Activated T-helper 9 cell treated with anti-CD3 and anti-CD28 coated beads, Interleukin-2, amount 50 U/mL, for 16 hours (primary cell): Measurements from ENCODE around the gene TCF7L1.
"Not testable (repeated sequence)": the region's sequence is repeated elsewhere in the genome, so short reads cannot be mapped to it uniquely, and the experiment has no call there.

Experiments
- DNase-seq: peaks from one replicate; pipeline ENCODE4 v3.0.0-alpha.2; 2020; ENCODE audit warnings: low read depth

Gene TCF7L1

GRCh38 chr2:85326406-85327159 is 193.4 kb downstream of the TCF7L1 start:
- DNase-seq = no peak

DNA sequence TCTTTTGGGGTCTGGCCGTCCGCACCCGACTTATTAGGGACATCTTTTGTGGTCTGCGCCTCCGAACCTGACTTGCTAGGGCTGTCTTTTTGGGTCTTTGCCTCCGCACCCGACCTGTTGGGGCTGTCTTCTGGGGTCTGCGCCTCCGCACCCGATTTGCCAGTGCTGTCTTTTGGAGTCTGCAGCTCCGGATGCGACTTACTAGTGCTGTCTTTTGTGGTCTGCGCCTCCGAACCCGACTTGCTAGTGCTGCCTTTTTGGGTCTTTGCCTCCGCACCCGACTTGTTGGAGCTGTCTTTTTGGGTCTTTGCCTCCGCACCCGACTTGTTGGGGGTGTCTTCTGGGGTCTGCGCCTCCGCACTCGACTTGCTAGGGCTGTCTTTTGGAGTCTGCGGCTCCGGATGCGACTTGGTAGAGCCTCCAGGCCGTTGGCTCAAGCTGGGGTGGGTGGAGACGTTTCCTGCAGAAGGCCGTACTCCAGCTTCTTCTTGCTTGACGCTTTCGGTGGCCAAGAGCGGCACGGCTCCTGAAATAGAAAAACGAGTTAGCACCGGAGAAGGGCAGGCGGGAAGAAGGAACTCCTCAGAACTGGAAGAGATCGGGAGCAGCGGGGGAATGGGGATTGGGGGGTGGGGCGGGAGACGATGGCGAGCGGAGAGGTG is 194.1 kb downstream of the TCF7L1 start:
- DNase-seq = peak; percentile 22

DNA sequence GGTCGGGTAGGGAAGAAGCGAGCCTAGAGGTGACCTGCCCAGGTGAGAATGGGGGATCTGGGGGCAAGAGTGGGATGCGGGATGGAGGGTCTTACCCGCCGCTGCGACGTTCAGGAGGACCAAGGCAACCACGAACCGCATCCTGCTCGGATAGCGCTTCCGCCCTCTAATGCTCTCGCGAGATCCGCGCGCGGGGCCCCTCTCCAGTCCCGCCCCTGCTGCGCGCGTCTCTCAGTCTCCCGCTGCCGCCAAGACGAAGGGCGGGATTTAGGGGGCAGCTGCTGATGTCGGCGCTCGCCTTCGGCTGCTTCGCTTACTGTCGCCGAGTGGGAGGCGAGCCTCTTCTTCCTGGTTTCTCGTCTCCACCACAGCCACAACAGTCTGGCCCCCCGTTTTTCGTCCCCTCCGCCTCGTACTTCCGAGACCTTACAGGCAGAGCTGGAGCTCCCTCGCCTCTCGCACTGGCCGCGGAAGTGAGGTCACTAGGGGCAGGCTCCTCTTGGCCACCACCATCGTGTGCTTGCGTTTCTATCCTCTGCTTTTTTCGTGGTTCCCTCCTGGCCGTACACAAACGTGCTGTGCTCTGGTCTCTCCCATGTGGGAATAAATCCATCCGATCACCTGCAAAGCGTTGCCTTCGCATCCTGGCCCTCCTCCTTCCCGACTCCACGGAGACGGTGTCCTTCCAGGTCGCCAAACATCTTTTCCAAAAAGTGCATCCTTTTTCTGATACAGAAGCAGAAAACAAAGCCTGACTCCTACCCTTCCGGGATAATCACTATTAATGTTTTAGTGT is 194.8 kb downstream of the TCF7L1 start, which contains the start of gene TGOLN2:
Gene TGOLN2 (minus strand): TSS at position 168 of the 796 bp plus-strand sequence. CDS start 27 bp downstream, at position 141.
- peak; percentile 87 for DNase-seq

GRCh38 chr2:85329181-85329651 is 196.0 kb downstream of the TCF7L1 start:
- no peak for DNase-seq

- not testable (repeated sequence) for DNase-seq
Measured at GRCh38 chr2:85329701-85330100, 196.5 kb downstream of the TCF7L1 start.

GRCh38 chr2:85330839-85331636 is 197.8 kb downstream of the TCF7L1 start:
- no peak for DNase-seq

DNA sequence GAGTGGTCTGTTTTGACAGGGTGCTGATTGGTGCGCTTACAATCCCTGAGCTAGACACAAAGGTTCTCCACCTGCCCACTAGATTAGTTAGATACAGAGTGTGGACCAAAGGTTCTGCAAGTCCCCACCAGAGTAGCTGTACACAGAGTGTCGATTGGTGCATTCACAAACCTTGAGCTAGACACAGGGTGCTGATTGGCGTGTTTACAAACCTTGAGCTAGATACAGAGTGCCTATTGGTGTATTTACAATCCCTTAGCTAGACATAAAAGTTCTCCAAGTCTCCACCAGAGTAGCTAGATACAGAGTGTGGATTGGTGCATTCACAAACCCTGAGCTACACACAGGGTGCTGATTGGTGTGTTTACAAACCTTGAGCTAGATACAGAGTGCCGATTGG is 200.7 kb downstream of the TCF7L1 start:
- DNase-seq = not testable (repeated sequence)

DNA sequence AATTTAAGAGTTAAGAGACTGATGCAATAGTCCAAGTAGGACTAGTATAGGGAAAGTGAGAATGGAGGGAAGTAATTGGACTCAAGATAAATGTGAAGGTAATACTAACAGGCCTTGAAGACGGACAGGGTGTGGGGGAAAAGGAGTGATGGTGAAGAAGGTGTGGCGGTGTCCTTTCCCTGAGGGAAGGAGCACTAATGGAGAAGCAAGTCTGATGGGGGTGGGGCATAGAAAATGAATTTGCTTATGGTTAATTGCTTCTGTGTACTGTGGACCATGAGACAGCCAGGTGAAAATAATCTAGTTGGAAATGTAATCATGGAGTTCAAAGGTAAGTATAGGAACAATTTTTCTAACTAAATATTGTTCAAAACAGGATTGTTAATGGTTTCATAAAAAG is 201.7 kb downstream of the TCF7L1 start:
- DNase-seq = no peak

DNA sequence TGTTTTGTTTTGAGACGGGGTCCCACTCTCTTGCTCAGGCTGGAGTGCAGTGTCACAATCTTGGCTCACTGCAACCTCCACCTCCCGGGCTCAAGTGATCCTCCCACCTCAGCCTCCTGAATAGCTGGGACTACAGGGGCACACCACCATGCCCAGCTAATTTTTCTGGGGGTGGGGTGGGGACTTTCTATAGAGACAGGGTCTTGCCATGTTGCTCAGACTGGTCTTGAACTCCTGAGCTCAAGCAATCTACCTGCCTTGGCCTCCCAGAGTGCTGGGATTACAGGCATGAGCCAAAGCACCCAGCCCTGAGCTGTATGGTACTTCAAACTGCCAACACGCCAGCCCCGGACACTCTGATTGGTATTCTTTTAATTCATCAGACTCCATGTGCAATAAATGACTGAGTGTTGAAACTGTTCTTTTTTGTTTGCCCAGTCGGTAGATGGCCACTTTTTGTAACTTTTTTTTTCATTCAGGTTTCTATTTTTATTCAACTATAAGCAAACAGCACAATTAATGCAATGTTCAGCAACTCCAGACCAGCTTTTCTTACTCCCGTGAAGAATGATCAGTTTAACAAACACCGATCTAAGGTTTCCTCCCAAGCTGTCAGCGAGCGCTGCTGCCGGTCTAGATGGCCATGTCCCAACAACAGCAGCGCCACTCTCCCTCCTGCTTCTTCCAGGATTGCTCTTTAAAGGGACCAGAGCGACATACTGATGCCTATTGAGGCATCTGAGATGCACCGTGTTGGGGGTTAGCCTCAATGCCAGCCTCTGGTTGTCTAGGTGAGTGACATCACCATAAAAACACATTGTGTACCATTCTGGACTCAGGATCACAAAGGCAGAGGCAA is 207.1 kb downstream of the TCF7L1 start:
- no peak for DNase-seq

GRCh38 chr2:85341269-85342029 is 208.3 kb downstream of the TCF7L1 start:
- DNase-seq = no peak

DNA sequence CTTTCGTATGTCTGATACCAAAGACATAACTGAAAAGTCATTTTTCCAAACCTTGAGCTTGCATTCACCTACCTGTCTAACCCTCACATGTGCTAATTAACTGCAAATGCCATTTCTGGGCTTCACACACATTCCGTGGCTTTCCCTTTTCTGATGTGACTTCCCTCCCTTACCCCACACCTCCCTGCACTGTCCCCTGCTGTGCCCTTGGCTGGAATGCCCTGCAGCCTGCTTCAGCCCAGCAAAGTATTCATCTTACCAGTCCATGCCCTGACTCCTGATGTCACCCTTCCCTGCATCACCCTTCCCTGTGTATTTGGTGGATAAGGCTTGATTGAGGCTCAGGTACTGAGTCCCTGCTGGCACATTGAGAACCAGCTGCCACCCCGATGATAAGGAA is 209.0 kb downstream of the TCF7L1 start:
- no peak for DNase-seq

DNA sequence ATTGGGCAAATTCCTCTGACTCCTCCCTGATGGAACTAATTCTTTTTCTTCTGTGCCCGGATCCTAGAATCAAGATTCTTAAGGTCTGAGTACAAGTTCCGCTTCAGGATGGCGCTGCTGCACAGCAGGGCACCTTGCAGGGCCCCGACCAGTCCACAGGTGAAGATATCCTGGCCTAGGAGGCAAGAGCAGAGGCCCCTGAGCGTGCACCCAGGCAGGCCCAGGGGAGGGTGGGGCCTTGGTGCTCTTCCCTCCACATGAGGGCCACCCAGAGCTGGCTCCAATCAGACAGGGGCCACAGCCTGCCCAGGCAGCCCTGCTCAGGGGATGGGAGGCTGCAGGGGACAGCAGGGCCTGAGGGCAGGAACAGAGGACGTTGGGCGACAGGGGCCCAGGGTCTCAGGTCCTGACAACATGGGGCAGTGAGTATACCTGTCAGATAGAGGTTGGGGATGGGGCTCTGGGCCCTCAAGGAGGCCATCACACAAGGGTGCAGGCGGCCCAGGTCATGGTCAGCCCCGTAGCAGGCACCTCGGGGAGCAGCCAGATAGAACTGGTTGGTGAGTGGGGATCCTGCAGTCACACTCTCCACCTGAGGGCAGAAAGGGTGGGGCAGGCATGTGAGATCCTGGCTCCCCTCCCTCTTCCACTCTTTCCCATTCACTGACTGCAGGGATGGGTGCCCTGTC is 210.2 kb downstream of the TCF7L1 start:
- DNase-seq = not testable (repeated sequence)

- DNase-seq = no peak
Measured at GRCh38 chr2:85344356-85344954, 211.3 kb downstream of the TCF7L1 start.

DNA sequence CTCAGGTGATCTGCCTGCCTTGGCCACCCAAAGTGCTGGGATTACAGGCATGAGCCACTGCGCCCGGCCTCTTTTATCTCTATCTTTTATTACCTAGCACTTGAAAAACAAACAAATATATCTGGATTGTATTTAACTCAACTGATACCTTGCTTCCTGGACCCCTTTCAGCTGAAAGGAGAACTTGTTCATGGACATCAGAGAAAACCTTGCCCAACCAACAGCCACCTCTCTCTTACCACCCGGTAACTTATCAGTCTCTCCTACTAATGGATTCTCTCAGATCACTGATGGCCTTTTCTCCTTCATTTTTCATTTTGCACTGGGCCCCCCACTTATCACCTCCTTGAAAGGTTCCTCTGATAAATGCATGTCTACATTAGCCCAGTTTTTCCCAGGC is 214.4 kb downstream of the TCF7L1 start:
- no peak for DNase-seq

DNA sequence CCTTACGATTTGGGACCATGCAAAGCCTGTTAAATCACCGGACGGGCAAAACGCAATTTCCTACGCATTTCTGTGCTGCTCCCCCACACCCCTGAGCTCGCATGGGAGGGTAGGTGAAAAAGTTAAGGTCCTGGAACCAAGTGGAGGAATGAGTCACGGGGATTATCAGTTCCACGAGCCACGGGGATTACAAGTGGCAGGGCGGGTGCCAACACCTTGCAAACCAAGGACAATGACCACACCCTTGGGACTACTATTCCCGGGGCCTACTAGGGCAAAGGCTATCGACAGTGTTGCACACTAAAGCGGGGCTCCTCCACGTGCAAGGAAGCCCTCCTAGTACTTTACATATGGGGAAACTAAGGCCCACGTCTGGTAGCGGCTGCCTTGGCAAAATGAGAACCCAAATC is 220.7 kb downstream of the TCF7L1 start:
- no peak for DNase-seq

GRCh38 chr2:85354286-85355072 is 221.3 kb downstream of the TCF7L1 start, which contains the start of the genes ELMOD3 and RETSAT:
Gene ELMOD3, plus strand, starts transcription at chr2:85354769. Its CDS starts 2,430 bp downstream, at chr2:85357199.
Gene RETSAT, minus strand, starts transcription at chr2:85354528. Its CDS starts 21 bp downstream, at chr2:85354507.
- DNase-seq = peak; percentile 93

- no peak for DNase-seq
Measured at GRCh38 chr2:85355073-85355410, 221.8 kb downstream of the TCF7L1 start.

DNA sequence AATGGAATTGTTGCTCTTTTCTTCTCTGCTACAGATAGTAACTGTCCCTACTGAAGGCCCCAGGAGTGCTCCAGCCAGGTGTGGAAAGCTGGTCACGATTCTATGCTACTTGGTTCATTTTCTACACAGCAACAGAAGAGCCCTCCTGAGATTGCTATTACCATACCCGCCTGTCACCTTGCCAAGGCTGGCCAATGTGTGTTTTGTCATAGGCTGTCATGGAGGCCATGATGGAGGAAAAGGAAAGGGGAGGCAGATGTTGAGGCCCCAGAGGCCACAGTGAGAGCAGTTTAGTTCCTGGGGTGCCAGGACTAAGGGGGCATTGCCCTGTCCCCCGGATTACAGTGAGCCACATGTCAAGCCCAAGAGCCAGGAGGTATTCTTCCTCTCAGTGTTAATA is 222.3 kb downstream of the TCF7L1 start:
- no peak for DNase-seq
